GM23338 (cell line): ENCODE data around the gene CACNA2D4. TPM values are rescaled to one million over a fixed set of nuclear protein-coding genes. Genes with fewer than 3 reads are reported as not detected.

Experiments used
- ATAC-seq: fragments of 200-7000 bp; cut with Tn5 transposase; 3 replicates; pipeline ENCODE4 v1.9.1; 2020
- DNase-seq: peaks from one replicate; pipeline ENCODE4 v3.0.0-alpha.2; 2015; ENCODE audit warnings: low spot score
- H2AFZ ChIP-seq: fragments of 200-600 bp; sonication (generic); 2 replicates; pipeline ENCODE4 v1.8.0; 2016; ENCODE audit warnings: antibody characterized with exemption, mild to moderate bottlenecking, moderate library complexity
- H3F3A ChIP-seq: fragments of 200-600 bp; sonication (generic); replicated peaks from 2 replicates; pipeline ENCODE4 v1.8.0; 2017; ENCODE audit warnings: antibody characterized with exemption, mixed run types, low read depth
- H3K27ac ChIP-seq: fragments of 200-600 bp; sonication (generic); 2 replicates; pipeline ENCODE4 v1.6.1; 2016; ENCODE audit warnings: low read depth
- H3K27me3 ChIP-seq: fragments of 200-600 bp; sonication (generic); 2 replicates; pipeline ENCODE4 v1.8.0; 2016; ENCODE audit warnings: mild to moderate bottlenecking, mixed run types, moderate library complexity; ENCODE audit not compliant: insufficient read depth
- H3K36me3 ChIP-seq: fragments of 200-600 bp; sonication (generic); 2 replicates; pipeline ENCODE4 v1.8.0; 2016; ENCODE audit warnings: mild to moderate bottlenecking; ENCODE audit not compliant: insufficient read depth
- H3K4me1 ChIP-seq: fragments of 200-600 bp; sonication (generic); 2 replicates; pipeline ENCODE4 v1.8.0; 2016; ENCODE audit warnings: mild to moderate bottlenecking, moderate library complexity; ENCODE audit not compliant: insufficient read depth
- H3K4me2 ChIP-seq: fragments of 200-600 bp; sonication (generic); 2 replicates; pipeline ENCODE4 v1.7.1; 2017; ENCODE audit warnings: mixed run types
- H3K4me3 ChIP-seq: fragments of 200-600 bp; sonication (generic); 2 replicates; pipeline ENCODE4 v1.6.1; 2016; ENCODE audit warnings: mixed run types
- H3K79me2 ChIP-seq: fragments of 200-600 bp; sonication (generic); replicated peaks from 2 replicates; pipeline ENCODE4 v1.8.0; 2017; ENCODE audit warnings: mild to moderate bottlenecking; ENCODE audit not compliant: insufficient read depth
- H3K9me2 ChIP-seq: fragments of 200-600 bp; sonication (generic); 2 replicates; pipeline ENCODE4 v1.8.0; 2017; ENCODE audit not compliant: insufficient read depth
- H4K20me1 ChIP-seq: fragments of 200-600 bp; sonication (generic); replicated peaks from 2 replicates; pipeline ENCODE4 v1.8.0; 2017; ENCODE audit warnings: mild to moderate bottlenecking; ENCODE audit not compliant: insufficient read depth
- H3K27ac Mint-ChIP-seq: 2 replicates; pipeline ENCODE4 v1.8.0; 2020; ENCODE audit warnings: inconsistent platforms, mild to moderate bottlenecking, moderate library complexity, mixed read lengths
- H3K27me3 Mint-ChIP-seq: 3 replicates; pipeline ENCODE4 v1.8.0; 2022; ENCODE audit warnings: low read depth, mild to moderate bottlenecking, moderate library complexity, mixed read lengths, inconsistent platforms; ENCODE audit not compliant: insufficient read depth, poor library complexity
- H3K36me3 Mint-ChIP-seq: 3 replicates; pipeline ENCODE4 v1.8.0; 2021; ENCODE audit warnings: low read depth, mild to moderate bottlenecking, inconsistent platforms, moderate library complexity, mixed read lengths
- H3K4me1 Mint-ChIP-seq: 3 replicates; pipeline ENCODE4 v1.8.0; 2020; ENCODE audit warnings: mild to moderate bottlenecking, inconsistent platforms, mixed read lengths
- H3K4me3 Mint-ChIP-seq: 3 replicates; pipeline ENCODE4 v1.8.0; 2021; ENCODE audit warnings: moderate library complexity, mild to moderate bottlenecking, inconsistent platforms, mixed read lengths
- H3K9me3 Mint-ChIP-seq: 3 replicates; pipeline ENCODE4 v1.8.0; 2020; ENCODE audit warnings: moderate library complexity, mild to moderate bottlenecking, inconsistent platforms, mixed read lengths
- CREB1 ChIP-seq: fragments of 250-450 bp; sonication (Bioruptor Pico); IDR thresholded peaks from 2 replicates; pipeline ENCODE4 v1.5.0; 2020; ENCODE audit warnings: low read depth, mild to moderate bottlenecking, moderate library complexity
- CTCF ChIP-seq, 2 experiments: fragments of 200-600 bp in 1 of 2; sonication (generic) in 1 of 2; conservative IDR thresholded peaks; 2 replicates each; pipeline versions ENCODE4 v1.5.1 to v1.6.1; 2016 to 2017; ENCODE audit warnings: antibody characterized with exemption in 2 of 2, low read depth in 2 of 2, mild to moderate bottlenecking in 2 of 2, moderate library complexity in 1 of 2
- EZH2 ChIP-seq: fragments of 200-600 bp; sonication (generic); IDR thresholded peaks from one replicate; pipeline ENCODE4 v1.8.0; 2017; ENCODE audit warnings: antibody characterized with exemption, mild to moderate bottlenecking, low read depth; ENCODE audit not compliant: unreplicated experiment
- EZH2phosphoT487 ChIP-seq: fragments of 200-600 bp; sonication (generic); IDR thresholded peaks from one replicate; pipeline ENCODE4 v1.8.1; 2018; ENCODE audit warnings: antibody characterized with exemption; ENCODE audit not compliant: unreplicated experiment
- JUNB ChIP-seq: IDR thresholded peaks from one replicate; pipeline ENCODE4 v1.6.1; 2016; ENCODE audit warnings: antibody characterized with exemption; ENCODE audit not compliant: unreplicated experiment
- NANOG ChIP-seq: IDR thresholded peaks from 2 replicates; pipeline ENCODE4 v1.6.1; 2016; ENCODE audit warnings: antibody characterized with exemption, borderline replicate concordance
- POLR2AphosphoS5 ChIP-seq: IDR thresholded peaks from 2 replicates; pipeline ENCODE4 v1.6.1; 2016; ENCODE audit warnings: antibody characterized with exemption, low read depth
- ZNF331 ChIP-seq: fragments of 250-450 bp; sonication (Bioruptor Pico); IDR thresholded peaks from 2 replicates; pipeline ENCODE4 v1.5.0; 2020; ENCODE audit warnings: low read depth, mild to moderate bottlenecking, moderate library complexity
- polyA plus RNA-seq: library from polyadenylated mRNA; unstranded; fragments of >200 nt; fragmentation: Nextera tagmentation; extraction: Ambion mirVana; gene quantifications from 2 replicates; pipeline ENCODE4 v1.2.1, GENCODE V29; 2016
- total RNA-seq: library from RNA; depleted of rRNA; stranded (reverse); fragments of >200 nt; shearing (Covaris generic); gene quantifications from 2 replicates; pipeline ENCODE4 v1.2.3, GENCODE V29; 2014
- TF ChIP-seq, protein P1 (sequence below): IDR thresholded peaks from one replicate; pipeline ENCODE4 v1.6.1; 2018; ENCODE audit warnings: antibody characterized with exemption; ENCODE audit not compliant: unreplicated experiment

CACNA2D4 gene
- total and polyA plus RNA-seq, 2 experiments from 2014 or later: 0.07 to 0.24 TPM

GRCh38 chr12:1822699-1823098, 95.8 kb downstream of the CACNA2D4 start:
- Mint-ChIP-seq H3K4me3 (no peak overlapping the region), H3K4me1 (peaks cover 20% of the 10 kb centered on the region), H3K36me3 (no peaks in the 10 kb centered on the region), H3K9me3 (no peaks in the 10 kb centered on the region), H3K27me3 (peaks cover 44% of the 10 kb centered on the region), H3K27ac (no peak overlapping the region)
- Histone ChIP-seq H3K9me2 (no peaks in the 10 kb centered on the region), H3K27ac (no peak overlapping the region), H3K4me2 (no peak overlapping the region), H3K4me1 (no peaks in the 10 kb centered on the region), H3K36me3 (no peaks in the 10 kb centered on the region), H4K20me1 (no peaks in the 10 kb centered on the region), H3F3A (no peaks in the 10 kb centered on the region), H3K4me3 (no peak overlapping the region), H3K79me2 (no peaks in the 10 kb centered on the region), H3K27me3 (peaks cover 20% of the 10 kb centered on the region), H2AFZ (no peak overlapping the region)
- TF ChIP-seq CTCF (conservative IDR thresholded peaks at IDR 0.05; ENCODE audit: low read depth in 2 of 2) (no peak), ZNF331 (CRISPR knock-in tag) (no peak), JUNB (no peak), POLR2AphosphoS5 (no peak), CREB1 (CRISPR knock-in tag) (no peak), EZH2phosphoT487 (no peak)
- peak; percentile 5; the same call in 1 of the 3 replicates for ATAC-seq
- DNase-seq: no peak

GRCh38 chr12:1821805-1822204, 96.6 kb downstream of the CACNA2D4 start:
- Histone ChIP-seq H3K4me2 (peak overlapping the region; percentile 51), H3K27me3 (peaks cover 20% of the 10 kb centered on the region), H3K4me3 (no peak overlapping the region), H3K79me2 (no peaks in the 10 kb centered on the region), H3K36me3 (no peaks in the 10 kb centered on the region), H3K9me2 (no peaks in the 10 kb centered on the region), H3F3A (no peaks in the 10 kb centered on the region), H4K20me1 (no peaks in the 10 kb centered on the region), H2AFZ (no peak overlapping the region; the same call in 1 of the 2 replicates), H3K4me1 (no peaks in the 10 kb centered on the region), H3K27ac (no peak overlapping the region)
- no peaks in the 10 kb centered on the region for H3K36me3 Mint-ChIP-seq
- ATAC-seq: peak; percentile 20
- DNase-seq: no peak
- peaks cover 39% of the 10 kb centered on the region for H3K27me3 Mint-ChIP-seq
- H3K4me1 Mint-ChIP-seq: peaks cover 20% of the 10 kb centered on the region
- H3K27ac Mint-ChIP-seq: no peak overlapping the region
- no peaks in the 10 kb centered on the region; the same call in 2 of the 3 replicates for H3K9me3 Mint-ChIP-seq
- peak overlapping the region; percentile 21; the same call in 1 of the 3 replicates for H3K4me3 Mint-ChIP-seq
- no peak for TF ChIP-seq EZH2
- TF ChIP-seq CTCF (conservative IDR thresholded peaks at IDR 0.05; ENCODE audit: low read depth in 2 of 2): no peak
- TF ChIP-seq, protein P1, sequence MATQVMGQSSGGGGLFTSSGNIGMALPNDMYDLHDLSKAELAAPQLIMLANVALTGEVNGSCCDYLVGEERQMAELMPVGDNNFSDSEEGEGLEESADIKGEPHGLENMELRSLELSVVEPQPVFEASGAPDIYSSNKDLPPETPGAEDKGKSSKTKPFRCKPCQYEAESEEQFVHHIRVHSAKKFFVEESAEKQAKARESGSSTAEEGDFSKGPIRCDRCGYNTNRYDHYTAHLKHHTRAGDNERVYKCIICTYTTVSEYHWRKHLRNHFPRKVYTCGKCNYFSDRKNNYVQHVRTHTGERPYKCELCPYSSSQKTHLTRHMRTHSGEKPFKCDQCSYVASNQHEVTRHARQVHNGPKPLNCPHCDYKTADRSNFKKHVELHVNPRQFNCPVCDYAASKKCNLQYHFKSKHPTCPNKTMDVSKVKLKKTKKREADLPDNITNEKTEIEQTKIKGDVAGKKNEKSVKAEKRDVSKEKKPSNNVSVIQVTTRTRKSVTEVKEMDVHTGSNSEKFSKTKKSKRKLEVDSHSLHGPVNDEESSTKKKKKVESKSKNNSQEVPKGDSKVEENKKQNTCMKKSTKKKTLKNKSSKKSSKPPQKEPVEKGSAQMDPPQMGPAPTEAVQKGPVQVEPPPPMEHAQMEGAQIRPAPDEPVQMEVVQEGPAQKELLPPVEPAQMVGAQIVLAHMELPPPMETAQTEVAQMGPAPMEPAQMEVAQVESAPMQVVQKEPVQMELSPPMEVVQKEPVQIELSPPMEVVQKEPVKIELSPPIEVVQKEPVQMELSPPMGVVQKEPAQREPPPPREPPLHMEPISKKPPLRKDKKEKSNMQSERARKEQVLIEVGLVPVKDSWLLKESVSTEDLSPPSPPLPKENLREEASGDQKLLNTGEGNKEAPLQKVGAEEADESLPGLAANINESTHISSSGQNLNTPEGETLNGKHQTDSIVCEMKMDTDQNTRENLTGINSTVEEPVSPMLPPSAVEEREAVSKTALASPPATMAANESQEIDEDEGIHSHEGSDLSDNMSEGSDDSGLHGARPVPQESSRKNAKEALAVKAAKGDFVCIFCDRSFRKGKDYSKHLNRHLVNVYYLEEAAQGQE: no peak
- TF ChIP-seq CREB1 (CRISPR knock-in tag): no peak
- no peak for TF ChIP-seq POLR2AphosphoS5
- TF ChIP-seq NANOG: no peak
